IPS-18a (cell line): ENCODE data around the gene KCNIP4.

Experiments used
- H3K27ac ChIP-seq: one replicate; pipeline ENCODE4 v1.5.1; 2013; ENCODE audit warnings: low read length
- H3K27me3 ChIP-seq: one replicate; pipeline ENCODE4 v1.6.1; 2013; ENCODE audit warnings: mild to moderate bottlenecking, low read length; ENCODE audit not compliant: control insufficient read depth, insufficient read depth
- H3K36me3 ChIP-seq: one replicate; pipeline ENCODE4 v1.6.1; 2013; ENCODE audit warnings: low read depth, low read length; ENCODE audit not compliant: control insufficient read depth
- H3K4me1 ChIP-seq: one replicate; pipeline ENCODE4 v1.6.1; 2013; ENCODE audit warnings: low read depth, low read length; ENCODE audit not compliant: control insufficient read depth
- H3K4me3 ChIP-seq: one replicate; pipeline ENCODE4 v1.5.1; 2013; ENCODE audit warnings: low read length
- H3K9ac ChIP-seq: one replicate; pipeline ENCODE4 v1.6.1; 2013; ENCODE audit warnings: mild to moderate bottlenecking, low read length, moderate library complexity
- H3K9me3 ChIP-seq: one replicate; pipeline ENCODE4 v1.6.1; 2013; ENCODE audit warnings: low read depth, low read length; ENCODE audit not compliant: control insufficient read depth

KCNIP4 gene

DNA sequence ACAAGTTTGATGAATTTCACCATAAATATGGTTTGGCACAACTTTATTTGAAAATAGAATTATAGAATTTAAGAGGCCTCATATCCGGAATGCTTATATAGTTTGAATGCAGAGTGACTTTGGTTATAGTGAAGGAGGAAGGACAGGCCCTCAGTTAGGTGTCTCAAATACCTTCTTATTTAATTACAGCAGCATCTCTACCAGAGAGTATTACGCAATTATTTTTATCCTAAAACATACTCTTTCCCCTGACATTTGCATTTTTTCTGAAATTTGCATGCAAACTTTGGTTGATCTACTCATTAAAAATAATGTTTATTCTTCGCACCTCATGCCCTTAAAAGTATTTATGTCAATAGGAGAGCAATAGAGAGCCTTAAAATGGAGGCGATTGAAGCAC, 942.9 kb downstream of the KCNIP4 start:
- Histone ChIP-seq H3K4me3 (no peak overlapping the region), H3K27me3 (no peaks in the 10 kb centered on the region), H3K4me1 (no peaks in the 10 kb centered on the region), H3K36me3 (no peaks in the 10 kb centered on the region), H3K9ac (no peak overlapping the region), H3K27ac (no peak overlapping the region), H3K9me3 (no peaks in the 10 kb centered on the region)

DNA sequence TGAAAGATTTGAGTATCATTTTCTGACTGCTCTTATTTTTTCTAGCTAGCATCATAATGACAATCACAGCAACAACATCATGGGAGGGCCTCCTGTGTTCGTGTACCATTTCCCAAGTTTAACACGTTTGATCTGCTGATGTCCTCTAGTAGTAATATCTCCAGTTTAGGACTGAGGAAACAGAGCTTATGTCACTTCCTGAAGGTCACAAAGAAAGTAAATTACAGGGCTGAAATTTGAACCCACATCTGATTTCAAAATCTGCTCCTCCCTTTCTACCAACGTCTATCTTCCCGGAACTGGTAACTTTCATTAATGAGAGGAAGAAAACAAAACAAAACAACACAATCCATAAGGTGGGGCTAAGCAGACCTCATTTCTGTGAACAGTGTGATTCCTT, 945.6 kb downstream of the KCNIP4 start:
- no peak overlapping the region for H3K4me3 ChIP-seq
- H3K4me1 ChIP-seq = no peaks in the 10 kb centered on the region
- H3K9ac ChIP-seq = no peak overlapping the region
- H3K9me3 ChIP-seq = no peaks in the 10 kb centered on the region
- no peak overlapping the region for H3K27ac ChIP-seq
- H3K27me3 ChIP-seq = no peaks in the 10 kb centered on the region
- no peaks in the 10 kb centered on the region for H3K36me3 ChIP-seq

DNA sequence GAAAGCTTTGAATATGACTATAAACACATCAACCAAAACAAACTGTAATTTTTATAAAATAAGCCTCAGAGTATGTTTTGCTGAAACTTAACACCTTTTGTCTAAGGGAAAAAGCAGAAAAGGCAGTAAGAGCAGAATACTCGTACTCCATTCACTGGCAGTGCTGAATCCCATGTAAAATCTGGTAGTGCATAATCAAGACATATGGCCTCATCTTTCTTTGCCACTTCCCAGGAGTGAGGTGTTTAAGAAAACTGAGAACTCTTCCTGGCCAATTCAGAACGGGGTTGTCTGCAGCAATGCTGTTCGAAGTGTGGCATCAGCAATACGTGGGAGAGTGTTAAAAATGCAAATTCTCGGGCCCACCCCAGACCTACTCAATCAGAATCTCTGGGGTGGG, 946.3 kb downstream of the KCNIP4 start:
- Histone ChIP-seq H3K4me3 (no peak overlapping the region), H3K9ac (no peak overlapping the region), H3K36me3 (no peaks in the 10 kb centered on the region), H3K27ac (no peak overlapping the region), H3K4me1 (no peaks in the 10 kb centered on the region), H3K27me3 (no peaks in the 10 kb centered on the region), H3K9me3 (no peaks in the 10 kb centered on the region)

DNA sequence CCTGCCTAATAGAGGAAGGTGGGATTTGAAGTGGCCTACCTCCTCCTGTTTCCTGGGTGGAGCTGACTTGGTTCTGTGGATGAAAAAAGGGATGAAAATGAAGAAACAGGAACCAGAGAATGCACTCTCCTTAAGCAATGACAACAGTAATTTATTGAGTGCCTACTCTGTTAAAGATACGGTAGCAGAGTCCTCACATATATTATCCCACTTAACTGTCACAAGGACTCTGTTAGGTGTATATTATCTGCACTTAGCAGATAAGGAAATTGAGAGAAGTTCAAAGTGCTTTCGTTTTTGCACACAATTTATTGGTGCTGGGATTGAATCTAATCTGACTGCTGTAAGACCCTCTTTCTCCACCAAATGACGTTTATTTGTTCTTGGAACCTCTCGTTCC, 947.1 kb downstream of the KCNIP4 start:
- Histone ChIP-seq H3K4me3 (no peak overlapping the region), H3K9ac (no peak overlapping the region), H3K27me3 (no peaks in the 10 kb centered on the region), H3K4me1 (no peaks in the 10 kb centered on the region), H3K9me3 (no peaks in the 10 kb centered on the region), H3K36me3 (no peaks in the 10 kb centered on the region), H3K27ac (no peak overlapping the region)

DNA sequence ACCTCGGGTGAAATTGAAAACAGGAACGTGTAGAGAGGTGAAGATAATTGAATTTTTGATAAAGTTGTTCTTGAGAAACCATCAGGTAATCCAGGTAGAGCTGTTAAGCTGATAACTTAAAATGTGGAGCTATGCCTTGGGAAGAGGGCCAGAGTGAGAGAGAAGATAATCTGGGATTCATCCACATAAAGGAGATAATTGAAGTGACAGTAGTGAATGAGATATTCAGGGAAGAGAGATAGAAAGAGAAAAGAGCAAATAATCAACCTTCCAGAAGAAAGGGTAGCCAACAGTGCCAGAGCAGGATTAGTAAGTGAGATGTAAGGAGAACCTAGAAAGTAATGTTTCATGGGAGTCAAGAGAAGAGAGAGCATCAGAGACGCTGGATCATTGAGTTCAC, 950.7 kb downstream of the KCNIP4 start:
- Histone ChIP-seq H3K9me3 (no peaks in the 10 kb centered on the region), H3K27ac (no peak overlapping the region), H3K4me1 (no peaks in the 10 kb centered on the region), H3K27me3 (no peaks in the 10 kb centered on the region), H3K9ac (no peak overlapping the region), H3K4me3 (no peak overlapping the region), H3K36me3 (no peaks in the 10 kb centered on the region)

DNA sequence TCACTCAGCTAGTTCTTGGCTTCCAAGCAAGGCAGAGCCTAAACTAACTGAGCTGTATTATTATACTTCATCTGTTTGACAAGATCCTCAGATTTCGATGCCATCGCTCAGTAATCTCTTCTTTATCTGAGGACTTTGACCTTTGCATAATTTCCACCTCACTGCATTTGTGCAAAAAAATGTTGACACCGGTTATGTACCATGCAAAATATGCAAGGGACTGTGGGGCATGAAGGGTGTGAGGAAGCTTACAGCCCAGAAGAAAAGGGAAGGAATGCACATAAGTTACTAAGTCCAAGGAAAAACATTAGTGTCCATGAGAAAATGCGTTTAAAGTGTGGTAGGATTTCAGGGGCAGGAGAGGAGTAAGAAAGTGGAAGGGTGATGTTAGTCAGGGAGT, 953.0 kb downstream of the KCNIP4 start:
- no peak overlapping the region for H3K9ac ChIP-seq
- H3K27ac ChIP-seq = no peak overlapping the region
- H3K27me3 ChIP-seq = no peaks in the 10 kb centered on the region
- H3K9me3 ChIP-seq = no peaks in the 10 kb centered on the region
- H3K4me1 ChIP-seq = no peaks in the 10 kb centered on the region
- H3K4me3 ChIP-seq = no peak overlapping the region
- no peaks in the 10 kb centered on the region for H3K36me3 ChIP-seq

DNA sequence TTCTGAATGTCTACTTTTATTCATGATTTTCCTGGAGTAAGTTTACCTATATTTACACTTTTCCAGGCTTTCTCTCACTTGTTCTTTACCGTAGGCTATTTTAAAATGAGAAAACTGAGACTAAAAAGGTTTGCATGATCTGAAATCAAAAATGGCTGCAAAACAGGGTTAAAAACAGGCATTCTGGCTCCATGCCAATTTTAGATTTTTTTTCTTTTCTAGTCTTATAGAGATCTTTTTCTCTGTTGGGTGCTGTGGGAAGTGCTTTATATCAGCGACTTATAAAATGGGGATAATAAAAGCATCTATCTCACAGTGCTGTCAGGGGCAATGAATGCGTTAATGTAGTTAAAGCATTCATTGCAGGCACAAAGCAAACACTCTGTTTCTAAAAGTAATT, 953.6 kb downstream of the KCNIP4 start:
- Histone ChIP-seq H3K9me3 (no peaks in the 10 kb centered on the region), H3K36me3 (no peaks in the 10 kb centered on the region), H3K9ac (no peak overlapping the region), H3K4me1 (no peaks in the 10 kb centered on the region), H3K27ac (no peak overlapping the region), H3K4me3 (no peak overlapping the region), H3K27me3 (no peaks in the 10 kb centered on the region)

DNA sequence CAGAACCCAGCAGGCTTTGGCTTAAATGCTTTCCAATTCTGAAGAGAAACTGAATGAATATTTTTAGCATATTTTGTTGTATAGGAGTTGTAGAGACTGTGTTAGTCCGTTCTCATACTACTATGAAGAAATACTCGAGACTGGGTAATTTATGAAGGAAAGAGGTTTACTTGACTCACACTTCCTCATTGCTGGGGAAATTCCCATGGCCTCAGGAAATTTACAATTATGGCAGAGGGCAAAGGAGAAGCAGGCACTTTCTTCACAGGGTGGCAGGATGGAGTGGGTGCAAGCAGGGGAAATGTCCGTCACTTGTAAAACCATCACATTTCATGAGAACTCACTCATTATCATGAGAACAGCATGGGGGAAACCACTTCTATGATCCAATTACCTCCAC, 956.6 kb downstream of the KCNIP4 start:
- Histone ChIP-seq H3K36me3 (no peaks in the 10 kb centered on the region), H3K27ac (no peak overlapping the region), H3K9me3 (no peaks in the 10 kb centered on the region), H3K4me3 (no peak overlapping the region), H3K27me3 (no peaks in the 10 kb centered on the region), H3K4me1 (peaks cover 2% of the 10 kb centered on the region), H3K9ac (no peak overlapping the region)

DNA sequence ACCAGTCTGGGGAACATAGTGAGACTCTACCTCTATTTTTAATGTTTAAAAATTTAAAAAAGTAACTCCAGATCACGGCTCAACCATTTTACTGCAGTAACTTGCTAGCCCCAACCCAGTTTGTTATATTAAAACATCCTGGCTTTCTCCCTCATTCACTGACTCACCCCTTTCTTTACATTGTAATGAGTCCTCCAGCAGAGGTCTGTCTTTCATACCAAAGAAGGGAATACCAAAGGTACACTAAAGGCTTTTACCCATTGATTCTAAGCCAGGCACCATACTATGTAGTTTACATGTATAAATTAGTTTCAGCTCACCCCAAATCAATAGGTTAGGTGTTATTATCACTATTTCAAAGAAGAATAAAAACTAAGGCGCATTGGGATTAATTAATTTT, 961.4 kb downstream of the KCNIP4 start:
- Histone ChIP-seq H3K9ac (no peak overlapping the region), H3K36me3 (no peaks in the 10 kb centered on the region), H3K27ac (no peak overlapping the region), H3K4me1 (peaks cover 11% of the 10 kb centered on the region), H3K27me3 (peaks cover 28% of the 10 kb centered on the region), H3K9me3 (no peaks in the 10 kb centered on the region), H3K4me3 (no peak overlapping the region)

DNA sequence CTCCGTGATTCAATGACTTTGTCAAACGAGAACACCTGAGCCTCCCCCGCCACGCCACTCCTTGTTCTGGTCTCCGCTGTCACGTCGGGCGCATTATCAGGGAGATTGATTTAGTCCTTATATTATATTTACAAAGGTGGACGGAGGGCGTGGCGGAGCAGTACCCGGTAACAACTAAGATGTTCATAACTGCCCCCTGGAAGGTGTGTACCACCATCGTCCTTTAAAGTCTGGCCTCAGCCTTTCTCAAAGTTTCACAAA, 964.1 kb downstream of the KCNIP4 start:
- Histone ChIP-seq H3K9me3 (no peaks in the 10 kb centered on the region), H3K9ac (no peak overlapping the region), H3K4me3 (peak overlapping the region; percentile 56), H3K27me3 (peaks cover 28% of the 10 kb centered on the region), H3K27ac (no peak overlapping the region), H3K36me3 (no peaks in the 10 kb centered on the region), H3K4me1 (peaks cover 11% of the 10 kb centered on the region)

DNA sequence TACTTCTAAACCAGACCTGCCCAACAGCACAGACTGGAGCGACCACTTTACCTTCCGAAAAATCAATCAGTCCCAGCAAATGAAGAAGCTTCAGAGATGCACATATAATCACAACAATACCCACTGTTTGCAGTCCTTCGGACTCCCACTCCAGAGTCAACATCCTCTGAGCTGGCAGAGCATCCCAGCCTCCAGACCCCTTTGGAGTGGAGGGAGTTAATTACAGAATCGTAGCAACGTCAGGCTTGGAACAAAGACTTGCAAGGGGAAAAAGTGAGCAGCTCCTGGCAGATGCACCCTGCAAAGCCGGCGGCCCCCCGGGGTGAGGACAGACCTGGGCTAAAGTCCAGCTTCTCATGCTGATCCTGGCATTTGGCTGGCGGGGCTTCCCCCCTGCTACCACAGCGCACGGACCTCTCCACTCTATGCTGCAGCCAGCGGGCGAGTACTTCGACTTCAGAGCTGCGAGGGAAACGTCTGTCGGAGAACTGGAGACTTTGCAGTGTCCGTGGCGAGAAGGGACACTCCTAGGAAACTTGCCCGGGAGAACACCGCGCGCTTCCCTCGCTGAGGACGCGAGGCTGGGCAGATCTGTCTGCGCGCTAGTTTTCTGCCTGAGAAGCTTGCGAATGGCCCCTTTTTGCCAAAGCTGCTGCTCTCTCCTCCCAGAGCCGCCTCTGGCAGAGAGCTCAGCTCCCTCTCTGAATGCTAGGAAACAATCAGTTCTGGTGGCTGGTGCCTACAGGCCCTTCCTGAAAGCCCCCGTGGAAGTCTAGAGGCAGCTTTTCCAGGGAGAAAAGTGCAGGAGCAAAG, 964.6 kb downstream of the KCNIP4 start:
- no peak overlapping the region for H3K27ac ChIP-seq
- H3K27me3 ChIP-seq = peaks cover 28% of the 10 kb centered on the region
- peak overlapping the region; percentile 19 for H3K9ac ChIP-seq
- peaks cover 11% of the 10 kb centered on the region for H3K4me1 ChIP-seq
- H3K9me3 ChIP-seq = no peaks in the 10 kb centered on the region
- no peaks in the 10 kb centered on the region for H3K36me3 ChIP-seq
- H3K4me3 ChIP-seq = peak overlapping the region; percentile 56

DNA sequence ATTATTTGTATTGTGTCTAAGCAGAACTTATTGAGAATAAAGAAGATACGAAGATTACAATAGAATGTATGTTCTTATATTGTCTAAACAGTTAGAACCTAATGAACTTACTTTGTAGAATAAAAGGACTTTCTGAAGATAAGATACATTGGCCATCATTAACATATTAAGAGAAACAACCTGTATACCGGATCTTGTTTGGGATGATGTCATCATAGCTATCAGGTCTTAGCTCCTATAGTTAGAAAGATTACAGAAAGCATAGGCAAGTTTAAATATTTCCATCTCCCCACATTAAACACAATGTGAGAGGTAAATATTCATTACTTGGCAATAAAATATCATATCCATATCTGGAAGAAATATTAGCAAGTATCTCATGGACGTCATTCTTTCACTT, 966.0 kb downstream of the KCNIP4 start:
- Histone ChIP-seq H3K9me3 (no peaks in the 10 kb centered on the region), H3K4me3 (no peak overlapping the region), H3K27ac (no peak overlapping the region), H3K27me3 (peaks cover 28% of the 10 kb centered on the region), H3K9ac (no peak overlapping the region), H3K4me1 (peaks cover 11% of the 10 kb centered on the region), H3K36me3 (no peaks in the 10 kb centered on the region)
